Tibial nerve (tissue), 4 donors: Measurements from ENCODE around the gene SLC12A2. TPM values are rescaled to one million over a fixed set of nuclear protein-coding genes. Genes with fewer than 3 reads are reported as not detected.

Experiments
- DNase-seq, 2 donors: peaks; one replicate each; pipeline ENCODE4 v3.0.0-alpha.2; 2019; ENCODE audit warnings: low spot score in 2 of 2
- H3K27ac ChIP-seq, 4 donors: fragments of 200-600 bp; sonication (generic) in 3 of 4; one replicate each; pipeline ENCODE4 v1.5.1; 2017 to 2019; ENCODE audit warnings: mild to moderate bottlenecking in 1 of 4
- H3K27me3 ChIP-seq, 2 donors: fragments of 200-600 bp; sonication (generic) in 1 of 2; one replicate each; pipeline versions ENCODE4 v1.5.1 to v1.6.0; 2017 to 2019
- H3K36me3 ChIP-seq, 3 donors: fragments of 200-600 bp; sonication (generic); one replicate each; pipeline ENCODE4 v1.5.1; 2018 to 2019
- H3K4me1 ChIP-seq, 4 donors: fragments of 200-600 bp; sonication (generic) in 3 of 4; one replicate each; pipeline ENCODE4 v1.5.1; 2017 to 2019
- H3K4me3 ChIP-seq, 4 donors: fragments of 200-600 bp; sonication (generic) in 3 of 4; one replicate each; pipeline ENCODE4 v1.5.1; 2017 to 2019; ENCODE audit warnings: mild to moderate bottlenecking in 1 of 4, moderate library complexity in 1 of 4
- H3K9me3 ChIP-seq, 4 donors: fragments of 200-600 bp; sonication (generic) in 3 of 4; one replicate each; pipeline ENCODE4 v1.5.1; 2017 to 2019
- EP300 ChIP-seq, 2 donors: sonication (generic); formaldehyde crosslinking; IDR thresholded peaks; one replicate each; pipeline ENCODE4 v1.6.1; 2017; ENCODE audit warnings: antibody characterized with exemption in 2 of 2, mild to moderate bottlenecking in 1 of 2
- POLR2A ChIP-seq, 2 donors: fragments of 450-650 bp; IDR thresholded peaks; one replicate each; pipeline ENCODE4 v1.6.1; 2017; ENCODE audit warnings: antibody characterized with exemption in 2 of 2, mild to moderate bottlenecking in 2 of 2, moderate library complexity in 2 of 2
- WGBS, 2 donors: methylation state at CpG; one replicate each; pipeline ENCODE4 v1.1.5; 2018; 5-methylcytosine and 5-hydroxymethylcytosine counted together
- total RNA-seq, 4 donors: library from RNA; depleted of rRNA; stranded (reverse); fragments of >200 nt; gene quantifications; one replicate each; pipeline ENCODE4 v1.1.0, GENCODE V29; 2016
- TF ChIP-seq, protein P1 (sequence below), 5 experiments: fragments of 200-600 bp in 3 of 5; fragments of 450-650 bp in 2 of 5; sonication (generic) in 3 of 5; IDR thresholded peaks; one replicate each; pipeline ENCODE4 v1.5.1; 2016 to 2019; ENCODE audit warnings: antibody characterized with exemption in 5 of 5, mild to moderate bottlenecking in 3 of 5, moderate library complexity in 2 of 5

SLC12A2 gene
- total RNA-seq, 4 donors from 2014 or later = 49.8 to 93.1 (median 85.3) TPM

DNA sequence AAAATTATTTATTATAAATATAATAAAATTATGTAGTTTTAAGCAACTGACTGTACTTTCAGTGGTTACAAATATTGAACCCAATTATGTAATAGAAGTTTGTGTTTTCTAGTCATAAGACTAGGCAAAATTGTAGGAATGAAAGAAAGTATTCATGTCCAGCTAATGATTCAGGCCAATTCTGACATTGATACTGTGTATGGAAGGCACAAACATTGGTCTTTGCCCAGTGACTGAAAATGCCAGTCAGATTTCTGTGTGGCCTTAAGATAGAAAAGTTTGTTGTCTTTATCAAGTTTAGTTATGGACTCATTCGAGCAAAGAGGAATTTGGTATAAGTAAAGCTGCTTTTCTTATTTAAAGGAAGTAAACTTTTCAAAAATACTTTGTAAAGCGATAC is 60.3 kb downstream of the SLC12A2 start:
- H3K27me3 ChIP-seq = no peaks in the 10 kb centered on the region
- 49 to 56% methylated on average over 2 of the region's 2 CpGs for WGBS, 2 donors
- H3K36me3 ChIP-seq = peaks cover 0 to 42% (median 0%) of the 10 kb centered on the region in 3 donors
- H3K27ac ChIP-seq = no peak overlapping the region
- no peak for TF ChIP-seq EP300 (IDR thresholded peaks at IDR 0.05)
- DNase-seq = no peak
- H3K9me3 ChIP-seq = no peaks in the 10 kb centered on the region
- H3K4me3 ChIP-seq = no peak overlapping the region
- no peaks in the 10 kb centered on the region for H3K4me1 ChIP-seq

DNA sequence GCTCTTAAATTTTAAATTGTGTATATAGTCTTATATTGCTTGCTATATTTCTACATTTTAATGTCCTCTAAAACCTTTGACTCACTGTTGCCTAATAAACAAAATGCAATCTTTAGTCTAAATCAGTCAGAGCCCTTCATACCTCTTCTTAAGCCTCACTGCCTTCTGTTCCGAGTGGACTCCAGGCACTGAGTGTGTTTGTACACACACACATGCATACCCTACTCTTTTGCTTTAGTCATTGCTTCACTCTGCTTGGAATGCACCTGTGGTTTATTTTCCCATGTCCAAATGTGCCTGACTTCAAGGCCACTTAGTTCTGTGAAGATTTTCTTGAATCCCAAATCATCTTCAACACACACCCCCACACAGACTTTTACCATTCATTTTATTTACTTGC is 60.9 kb downstream of the SLC12A2 start:
- 82 to 87% methylated on average over 1 of the region's 1 CpG for WGBS, 2 donors
- DNase-seq = no peak

DNA sequence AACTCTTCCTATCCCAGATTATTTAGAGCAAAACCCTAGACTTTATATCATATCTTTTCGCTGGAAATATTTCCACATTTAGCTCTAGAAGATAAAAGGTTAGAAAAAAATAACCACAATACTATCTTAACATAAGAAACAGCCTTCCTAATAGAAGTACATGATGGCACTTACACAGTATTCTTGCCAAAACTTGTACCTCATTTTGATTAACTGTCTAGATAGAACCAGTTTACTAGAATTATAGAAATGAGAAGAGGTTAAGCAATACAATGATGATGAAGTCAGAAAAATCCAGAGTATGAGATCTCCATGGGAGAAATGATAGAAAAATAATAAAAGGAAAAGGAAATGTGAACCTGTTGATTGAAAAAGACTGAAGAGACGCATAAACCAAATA is 63.1 kb downstream of the SLC12A2 start:
- DNase-seq = no peak
- Histone ChIP-seq H3K27ac (no peak overlapping the region), H3K4me1 (no peaks in the 10 kb centered on the region), H3K27me3 (no peaks in the 10 kb centered on the region), H3K4me3 (no peak overlapping the region), H3K36me3 (peaks cover 0 to 33% (median 0%) of the 10 kb centered on the region in 3 donors), H3K9me3 (no peaks in the 10 kb centered on the region)
- TF ChIP-seq, protein P1, sequence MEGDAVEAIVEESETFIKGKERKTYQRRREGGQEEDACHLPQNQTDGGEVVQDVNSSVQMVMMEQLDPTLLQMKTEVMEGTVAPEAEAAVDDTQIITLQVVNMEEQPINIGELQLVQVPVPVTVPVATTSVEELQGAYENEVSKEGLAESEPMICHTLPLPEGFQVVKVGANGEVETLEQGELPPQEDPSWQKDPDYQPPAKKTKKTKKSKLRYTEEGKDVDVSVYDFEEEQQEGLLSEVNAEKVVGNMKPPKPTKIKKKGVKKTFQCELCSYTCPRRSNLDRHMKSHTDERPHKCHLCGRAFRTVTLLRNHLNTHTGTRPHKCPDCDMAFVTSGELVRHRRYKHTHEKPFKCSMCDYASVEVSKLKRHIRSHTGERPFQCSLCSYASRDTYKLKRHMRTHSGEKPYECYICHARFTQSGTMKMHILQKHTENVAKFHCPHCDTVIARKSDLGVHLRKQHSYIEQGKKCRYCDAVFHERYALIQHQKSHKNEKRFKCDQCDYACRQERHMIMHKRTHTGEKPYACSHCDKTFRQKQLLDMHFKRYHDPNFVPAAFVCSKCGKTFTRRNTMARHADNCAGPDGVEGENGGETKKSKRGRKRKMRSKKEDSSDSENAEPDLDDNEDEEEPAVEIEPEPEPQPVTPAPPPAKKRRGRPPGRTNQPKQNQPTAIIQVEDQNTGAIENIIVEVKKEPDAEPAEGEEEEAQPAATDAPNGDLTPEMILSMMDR (IDR thresholded peaks at IDR 0.05) = no peak
- TF ChIP-seq EP300 (IDR thresholded peaks at IDR 0.05) = no peak
- no peak for TF ChIP-seq POLR2A (IDR thresholded peaks at IDR 0.05)
- WGBS, 2 donors = 93 to 97% methylated on average over 2 of the region's 2 CpGs

More for the DNA sequence above, 60.9 kb downstream of the SLC12A2 start:
- H3K36me3 ChIP-seq = peaks cover 0 to 41% (median 0%) of the 10 kb centered on the region in 3 donors
- H3K27ac ChIP-seq = no peak overlapping the region
- no peaks in the 10 kb centered on the region for H3K27me3 ChIP-seq
- no peaks in the 10 kb centered on the region for H3K4me1 ChIP-seq
- TF ChIP-seq POLR2A (IDR thresholded peaks at IDR 0.05) = no peak
- TF ChIP-seq, protein P1 (IDR thresholded peaks at IDR 0.05) = no peak
- no peak for TF ChIP-seq EP300 (IDR thresholded peaks at IDR 0.05)
- H3K9me3 ChIP-seq = no peaks in the 10 kb centered on the region
- no peak overlapping the region for H3K4me3 ChIP-seq

GRCh38 chr5:128154943-128155342 is 71.4 kb downstream of the SLC12A2 start:
- WGBS, 2 donors = 42 to 48% methylated on average over 3 of the region's 3 CpGs
- DNase-seq = no peak
- H3K4me3 ChIP-seq = no peak overlapping the region
- H3K27ac ChIP-seq = no peak overlapping the region
- H3K36me3 ChIP-seq = peaks cover 0 to 63% (median 10%) of the 10 kb centered on the region in 3 donors
- H3K9me3 ChIP-seq = no peaks in the 10 kb centered on the region
- no peaks in the 10 kb centered on the region for H3K27me3 ChIP-seq
- no peaks in the 10 kb centered on the region for H3K4me1 ChIP-seq
- TF ChIP-seq, protein P1 (IDR thresholded peaks at IDR 0.05) = no peak
- TF ChIP-seq EP300 (IDR thresholded peaks at IDR 0.05) (no peak), POLR2A (IDR thresholded peaks at IDR 0.05) (no peak)

- Histone ChIP-seq H3K36me3 (peaks cover 0 to 66% (median 10%) of the 10 kb centered on the region in 3 donors), H3K27ac (no peak overlapping the region)
Measured at GRCh38 chr5:128155776-128156175, 72.2 kb downstream of the SLC12A2 start.

More at GRCh38 chr5:128155776-128156175, 72.2 kb downstream of the SLC12A2 start:
- H3K4me3 ChIP-seq = no peak overlapping the region
- H3K4me1 ChIP-seq = no peaks in the 10 kb centered on the region
- H3K9me3 ChIP-seq = no peaks in the 10 kb centered on the region
- no peaks in the 10 kb centered on the region for H3K27me3 ChIP-seq
- no peak for DNase-seq
- TF ChIP-seq POLR2A (IDR thresholded peaks at IDR 0.05) (no peak), EP300 (IDR thresholded peaks at IDR 0.05) (no peak)
- TF ChIP-seq, protein P1 (IDR thresholded peaks at IDR 0.05) = no peak
